Measurements from ENCODE around the gene SVOP. TPM values are rescaled to one million over a fixed set of nuclear protein-coding genes. Genes with fewer than 3 reads are reported as not detected.

Gene SVOP
- total and polyA plus RNA-seq, 2 experiments from 2014 or later, result not detected

DNA sequence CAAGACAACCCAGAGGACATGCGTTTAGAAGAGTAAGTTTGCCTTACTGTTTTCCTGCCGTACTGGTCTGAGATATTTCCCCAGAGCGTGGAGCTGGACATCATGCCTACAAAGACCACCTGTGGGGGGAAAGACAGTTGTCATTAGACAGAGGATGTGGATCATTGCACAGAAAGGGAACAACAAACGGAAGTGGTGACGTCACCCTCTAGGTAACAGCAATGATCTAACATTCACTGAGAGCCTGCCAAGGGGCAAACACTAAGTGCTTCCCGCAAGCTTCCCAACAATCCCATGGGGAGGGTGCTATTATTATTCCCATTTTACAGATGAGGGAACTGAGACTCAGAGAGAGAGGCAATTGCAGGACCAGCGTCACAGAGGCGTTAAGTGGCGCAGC, 48.5 kb downstream of the SVOP start:
- Histone ChIP-seq H3F3A (ENCODE audit: insufficient read depth) (no peaks in the 10 kb centered on the region), H3K79me2 (ENCODE audit: insufficient read depth) (no peaks in the 10 kb centered on the region), H3K36me3 (ENCODE audit: low read depth) (no peaks in the 10 kb centered on the region), H3K9ac (no peak overlapping the region), H3K4me1 (ENCODE audit: insufficient read depth) (no peaks in the 10 kb centered on the region), H3K4me3 (no peak overlapping the region), H3K27me3 (replicated peaks; ENCODE audit: insufficient read depth) (0 out of 2 replicates have a peak, but pooled peaks cover 3% of the 10 kb centered on the region), H4K20me1 (ENCODE audit: insufficient read depth) (no peaks in the 10 kb centered on the region), H3K4me2 (ENCODE audit: unreplicated experiment) (no peak overlapping the region), H2AFZ (no peak overlapping the region), H3K9me3 (ENCODE audit: low read depth) (no peaks in the 10 kb centered on the region), H3K27ac (no peak overlapping the region), H3K9me2 (ENCODE audit: insufficient read depth) (no peaks in the 10 kb centered on the region)
- TF ChIP-seq EZH2phosphoT487 (IDR thresholded peaks at IDR 0.05; ENCODE audit: insufficient read depth, low read depth) (no peak), EZH2 (IDR thresholded peaks at IDR 0.05; ENCODE audit: insufficient read depth, poor library complexity, severe bottlenecking) (no peak)
- 71 to 75% methylated on average over 9 of the region's 9 CpGs for WGBS, 2 experiments (ENCODE audit: low coverage in 1 of 2, low lambda C conversion rate in 2 of 2, missing lambda C conversion rate in 2 of 2)
- no peak for DNase-seq
- in situ Hi-C loops (cut with MboI), result no loop called here

DNA sequence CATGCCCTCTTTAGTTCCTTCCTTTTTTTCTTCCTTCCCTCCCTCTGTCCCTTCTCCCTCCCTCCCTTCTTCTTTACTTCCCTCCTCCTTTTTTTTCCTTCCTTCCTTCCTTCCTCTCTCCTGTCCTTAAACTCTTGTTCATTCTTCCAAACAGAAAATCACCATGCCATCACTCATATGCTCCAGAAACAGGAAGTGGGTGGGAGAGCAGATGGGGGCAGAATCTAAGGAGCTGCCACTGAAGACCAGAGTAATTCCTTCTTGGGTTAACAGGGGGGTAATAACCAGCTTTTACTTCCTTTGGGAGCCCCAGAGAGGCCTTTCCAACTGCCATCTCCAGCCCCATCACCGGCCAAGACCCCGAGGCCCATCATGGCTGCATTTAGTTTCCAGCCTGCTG, 51.2 kb downstream of the SVOP start:
- Histone ChIP-seq H3K4me1 (ENCODE audit: insufficient read depth) (no peaks in the 10 kb centered on the region), H3F3A (ENCODE audit: insufficient read depth) (no peaks in the 10 kb centered on the region), H3K9ac (no peak overlapping the region), H3K9me3 (ENCODE audit: low read depth) (no peaks in the 10 kb centered on the region), H3K27ac (no peak overlapping the region), H3K9me2 (ENCODE audit: insufficient read depth) (no peaks in the 10 kb centered on the region), H3K79me2 (ENCODE audit: insufficient read depth) (no peaks in the 10 kb centered on the region), H3K27me3 (replicated peaks; ENCODE audit: insufficient read depth) (peaks cover 12% of the 10 kb centered on the region; the same call in 1 of the 2 replicates), H3K4me3 (no peak overlapping the region), H2AFZ (no peak overlapping the region), H3K4me2 (ENCODE audit: unreplicated experiment) (no peak overlapping the region), H4K20me1 (ENCODE audit: insufficient read depth) (no peaks in the 10 kb centered on the region), H3K36me3 (ENCODE audit: low read depth) (no peaks in the 10 kb centered on the region)
- no peak for TF ChIP-seq EZH2 (IDR thresholded peaks at IDR 0.05; ENCODE audit: insufficient read depth, poor library complexity, severe bottlenecking)
- TF ChIP-seq EZH2phosphoT487 (IDR thresholded peaks at IDR 0.05; ENCODE audit: insufficient read depth, low read depth), result no peak
- WGBS, 2 experiments (ENCODE audit: low coverage in 1 of 2, low lambda C conversion rate in 2 of 2, missing lambda C conversion rate in 2 of 2), result 28 to 52% methylated on average over 2 of the region's 2 CpGs
- no peak for DNase-seq
- in situ Hi-C loops (cut with MboI), result no loop called here

GRCh38 chr12:108967869-108968540, 52.9 kb downstream of the SVOP start:
- Histone ChIP-seq H3K36me3 (ENCODE audit: low read depth) (no peaks in the 10 kb centered on the region), H2AFZ (no peak overlapping the region), H3K9ac (no peak overlapping the region), H3K9me3 (ENCODE audit: low read depth) (no peaks in the 10 kb centered on the region), H3K4me2 (ENCODE audit: unreplicated experiment) (no peak overlapping the region), H3F3A (ENCODE audit: insufficient read depth) (no peaks in the 10 kb centered on the region), H4K20me1 (ENCODE audit: insufficient read depth) (no peaks in the 10 kb centered on the region), H3K27me3 (replicated peaks; ENCODE audit: insufficient read depth) (peaks cover 14% of the 10 kb centered on the region; the same call in 1 of the 2 replicates), H3K79me2 (ENCODE audit: insufficient read depth) (no peaks in the 10 kb centered on the region), H3K4me1 (ENCODE audit: insufficient read depth) (no peaks in the 10 kb centered on the region), H3K4me3 (no peak overlapping the region), H3K27ac (no peak overlapping the region), H3K9me2 (ENCODE audit: insufficient read depth) (no peaks in the 10 kb centered on the region)
- 53 to 70% methylated on average over 2 of the region's 2 CpGs for whole genome bisulfite sequencing, 2 experiments (ENCODE audit: low coverage in 1 of 2, low lambda C conversion rate in 2 of 2, missing lambda C conversion rate in 2 of 2)
- in situ Hi-C loops (cut with MboI), result no loop called here
- TF ChIP-seq EZH2 (IDR thresholded peaks at IDR 0.05; ENCODE audit: insufficient read depth, poor library complexity, severe bottlenecking) (no peak), EZH2phosphoT487 (IDR thresholded peaks at IDR 0.05; ENCODE audit: insufficient read depth, low read depth) (no peak)
- DNase-seq, result peak; percentile 13

- H4K20me1 ChIP-seq (ENCODE audit: insufficient read depth), result no peaks in the 10 kb centered on the region
- H3K36me3 ChIP-seq (ENCODE audit: low read depth), result no peaks in the 10 kb centered on the region
- no peak overlapping the region for H3K27ac ChIP-seq
- no peaks in the 10 kb centered on the region for H3K4me1 ChIP-seq (ENCODE audit: insufficient read depth)
- no peaks in the 10 kb centered on the region for H3F3A ChIP-seq (ENCODE audit: insufficient read depth)
- H3K9me3 ChIP-seq (ENCODE audit: low read depth), result no peaks in the 10 kb centered on the region
- H3K4me2 ChIP-seq (ENCODE audit: unreplicated experiment), result no peak overlapping the region
- H3K79me2 ChIP-seq (ENCODE audit: insufficient read depth), result no peaks in the 10 kb centered on the region
- TF ChIP-seq EZH2 (IDR thresholded peaks at IDR 0.05; ENCODE audit: insufficient read depth, poor library complexity, severe bottlenecking) (no peak), EZH2phosphoT487 (IDR thresholded peaks at IDR 0.05; ENCODE audit: insufficient read depth, low read depth) (no peak)
- no peak for DNase-seq
- in situ Hi-C loops (cut with MboI), result no loop called here
- H2AFZ ChIP-seq, result no peak overlapping the region
- WGBS, 2 experiments (ENCODE audit: low coverage in 1 of 2, low lambda C conversion rate in 2 of 2, missing lambda C conversion rate in 2 of 2), result 32 to 33% methylated on average over 9 of the region's 9 CpGs
- no peaks in the 10 kb centered on the region for H3K9me2 ChIP-seq (ENCODE audit: insufficient read depth)
- H3K9ac ChIP-seq, result no peak overlapping the region
- no peak overlapping the region for H3K4me3 ChIP-seq
- peaks cover 14% of the 10 kb centered on the region; the same call in 1 of the 2 replicates for H3K27me3 ChIP-seq (replicated peaks; ENCODE audit: insufficient read depth)
Observed at GRCh38 chr12:108966378-108967151, 54.3 kb downstream of the SVOP start.
